ENCODE results near the gene CYCS.
A peak's percentile ranks its signal among the peaks of the same experiment; 100 is the strongest.

CYCS gene

GRCh38 chr7:25103773-25104172 is 21.3 kb downstream of the CYCS start:
- TF ChIP-seq FOXP2 (optimal IDR thresholded peaks at IDR 0.05; ENCODE audit: borderline replicate concordance, extremely low read depth, extremely low read length, insufficient read depth), result no peak
- TF ChIP-seq TAF1 (IDR thresholded peaks at IDR 0.05; ENCODE audit: borderline replicate concordance, insufficient read depth, low read length), result no peak
- TF ChIP-seq SIN3A (IDR thresholded peaks at IDR 0.05; ENCODE audit: borderline replicate concordance, insufficient read depth, low read length), result no peak
- no peak for TF ChIP-seq POLR2AphosphoS5 (IDR thresholded peaks at IDR 0.05; ENCODE audit: low read depth, low read length)
- TF ChIP-seq REST (IDR thresholded peaks at IDR 0.05; ENCODE audit: insufficient read depth in 1 of 2, low read depth in 2 of 2, low read length in 2 of 2), result no peak

DNA sequence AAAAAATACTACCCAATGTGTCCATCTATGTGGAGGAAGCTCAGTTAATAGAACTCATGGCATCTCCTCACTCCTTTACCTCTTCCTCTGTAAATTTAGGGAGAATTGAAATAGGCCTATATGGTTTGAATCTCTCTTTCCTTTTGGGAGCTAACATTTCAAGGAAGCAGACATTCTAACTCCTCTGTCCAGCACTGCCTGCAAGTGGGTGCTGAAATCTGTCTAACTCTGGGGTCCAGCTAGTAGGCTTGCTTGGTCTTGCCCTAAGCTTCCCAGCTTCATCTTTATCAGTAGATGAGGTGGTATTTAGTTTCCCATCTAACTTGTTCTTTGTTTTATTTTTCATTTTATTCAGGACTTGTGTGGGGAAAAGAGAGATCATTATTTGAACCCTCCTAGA is 23.2 kb downstream of the CYCS start:
- TF ChIP-seq TAF1 (IDR thresholded peaks at IDR 0.05; ENCODE audit: borderline replicate concordance, insufficient read depth, low read length) (no peak), REST (IDR thresholded peaks at IDR 0.05; ENCODE audit: insufficient read depth in 1 of 2, low read depth in 2 of 2, low read length in 2 of 2) (no peak), FOXP2 (optimal IDR thresholded peaks at IDR 0.05; ENCODE audit: borderline replicate concordance, extremely low read depth, extremely low read length, insufficient read depth) (no peak), POLR2AphosphoS5 (IDR thresholded peaks at IDR 0.05; ENCODE audit: low read depth, low read length) (no peak), SIN3A (IDR thresholded peaks at IDR 0.05; ENCODE audit: borderline replicate concordance, insufficient read depth, low read length) (no peak)

GRCh38 chr7:25098096-25099046 is 26.7 kb downstream of the CYCS start:
- TF ChIP-seq REST (IDR thresholded peaks at IDR 0.05; ENCODE audit: insufficient read depth in 1 of 2, low read depth in 2 of 2, low read length in 2 of 2) (no peak), SIN3A (IDR thresholded peaks at IDR 0.05; ENCODE audit: borderline replicate concordance, insufficient read depth, low read length) (no peak), POLR2AphosphoS5 (IDR thresholded peaks at IDR 0.05; ENCODE audit: low read depth, low read length) (no peak), FOXP2 (optimal IDR thresholded peaks at IDR 0.05; ENCODE audit: borderline replicate concordance, extremely low read depth, extremely low read length, insufficient read depth) (peak; percentile 85), TAF1 (IDR thresholded peaks at IDR 0.05; ENCODE audit: borderline replicate concordance, insufficient read depth, low read length) (no peak)

- no peak for TF ChIP-seq TAF1 (IDR thresholded peaks at IDR 0.05; ENCODE audit: borderline replicate concordance, insufficient read depth, low read length)
- no peak for TF ChIP-seq FOXP2 (optimal IDR thresholded peaks at IDR 0.05; ENCODE audit: borderline replicate concordance, extremely low read depth, extremely low read length, insufficient read depth)
- TF ChIP-seq SIN3A (IDR thresholded peaks at IDR 0.05; ENCODE audit: borderline replicate concordance, insufficient read depth, low read length), result no peak
- no peak for TF ChIP-seq POLR2AphosphoS5 (IDR thresholded peaks at IDR 0.05; ENCODE audit: low read depth, low read length)
- TF ChIP-seq REST (IDR thresholded peaks at IDR 0.05; ENCODE audit: insufficient read depth in 1 of 2, low read depth in 2 of 2, low read length in 2 of 2), result no peak
Observed at GRCh38 chr7:25095516-25096345, 29.3 kb downstream of the CYCS start.

All from PFSK-1 (cell line).